GM19035 (cell line): ENCODE results near the gene CSTF2.

Experiments
- ATAC-seq: cut with Tn5 transposase; IDR thresholded peaks from one replicate; pipeline ENCODE4 v1.9.1; 2021; ENCODE audit not compliant: unreplicated experiment

Gene CSTF2

GRCh38 chrX:100870527-100870926 is 50.3 kb downstream of the CSTF2 start:
- no peak for ATAC-seq

- no peak for ATAC-seq
These were observed 51.7 kb downstream of the CSTF2 start for GRCh38 chrX:100871594-100872560.

- ATAC-seq, result no peak
These were observed 54.1 kb downstream of the CSTF2 start, which contains the start of gene NOX1 for GRCh38 chrX:100874325-100874724. Gene NOX1 (minus strand): TSS chrX:100874359. CDS start chrX:100874139, 220 bp downstream.

GRCh38 chrX:100880368-100880767 is 60.2 kb downstream of the CSTF2 start:
- no peak for ATAC-seq

GRCh38 chrX:100883654-100884053 is 63.5 kb downstream of the CSTF2 start:
- no peak for ATAC-seq
